NCI-H748 (cell line): ENCODE measurements around the gene MROH7.

Experiments used
- DNase-seq: peaks from one replicate; lab custom pipeline; 2025; ENCODE audit not compliant: unreplicated experiment; lab: John Stamatoyannopoulos, UW

MROH7 gene

DNA sequence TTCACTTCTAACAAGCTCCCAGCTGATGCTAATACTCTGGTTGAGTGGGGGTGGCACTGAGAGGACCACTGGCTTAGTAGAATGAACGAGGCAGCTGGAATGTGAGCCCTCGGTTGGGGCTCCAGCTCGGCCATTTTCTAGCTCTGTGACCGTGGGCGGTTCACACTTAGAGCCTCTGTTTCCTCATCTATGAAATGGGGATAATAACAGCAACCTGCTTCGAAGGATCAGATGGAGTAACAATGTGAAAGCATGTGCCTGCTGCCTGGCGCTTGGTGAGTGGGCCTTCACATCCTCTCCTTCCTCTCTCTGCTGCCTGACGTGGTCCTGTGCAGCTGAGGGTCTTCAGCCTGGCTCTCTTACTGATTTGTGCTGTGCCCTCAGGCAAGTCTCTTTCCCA lies 53.2 kb downstream of the MROH7 start:
- no peak for DNase-seq

DNA sequence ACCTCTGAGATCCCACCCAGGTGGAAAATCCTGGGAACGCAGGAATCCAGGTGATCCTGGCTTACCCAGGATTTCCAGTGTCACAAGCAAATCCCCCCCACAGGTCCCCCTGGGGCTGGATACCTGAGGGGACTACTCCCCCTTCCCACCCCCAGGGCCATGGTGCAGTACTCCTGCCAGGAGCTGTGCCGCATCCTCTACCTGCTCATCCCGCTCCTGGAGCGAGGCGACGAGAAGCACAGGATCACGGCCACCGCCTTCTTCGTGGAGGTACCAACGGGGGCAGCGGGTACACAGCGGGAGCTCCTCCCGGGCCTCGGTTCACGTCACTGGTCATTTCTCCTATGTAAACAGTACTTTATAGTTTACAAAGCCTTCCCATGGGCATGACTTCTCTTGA lies 53.6 kb downstream of the MROH7 start:
- DNase-seq = peak; percentile 5

DNA sequence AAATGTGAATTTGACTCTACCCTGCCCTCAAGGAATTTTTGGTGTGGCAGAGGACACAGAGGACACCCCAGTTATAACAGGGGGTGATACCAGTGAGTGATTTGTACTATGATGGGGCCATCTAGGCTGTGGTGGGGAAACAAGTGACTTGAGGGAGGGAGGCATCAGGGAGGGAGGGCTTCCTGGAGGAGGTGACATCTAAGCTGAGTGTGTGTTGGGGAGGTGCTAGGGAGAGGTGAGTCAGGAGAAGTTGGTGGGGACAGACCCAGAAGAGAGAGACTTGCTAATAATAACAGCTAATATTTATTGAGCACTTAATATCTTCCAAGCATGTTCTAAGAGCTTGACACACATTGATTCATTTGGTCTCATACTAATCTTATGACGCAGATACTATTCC lies 54.2 kb downstream of the MROH7 start:
- no peak for DNase-seq

- DNase-seq = no peak
Observed at GRCh38 chr1:54696262-54696661, 54.7 kb downstream of the MROH7 start.

DNA sequence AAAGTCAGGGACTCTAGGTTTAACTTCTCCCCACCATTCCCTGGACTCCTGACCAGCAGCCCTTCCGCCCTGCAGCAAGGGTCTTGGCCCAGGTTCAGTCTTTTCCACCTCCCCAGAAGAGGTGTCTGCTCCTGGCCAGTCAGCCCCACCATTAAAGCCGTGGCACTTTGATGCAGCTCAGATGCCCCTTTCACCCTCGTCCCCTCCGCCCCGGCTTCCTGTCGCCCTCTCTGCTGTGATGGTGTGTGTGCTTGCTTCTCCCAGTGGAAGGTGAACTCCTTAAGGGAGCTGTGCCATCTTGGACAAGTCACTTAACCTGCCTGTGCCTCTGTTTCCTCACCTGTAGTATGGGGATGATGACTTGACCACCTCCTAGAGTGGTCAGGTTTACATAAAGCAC lies 56.3 kb downstream of the MROH7 start:
- DNase-seq = no peak

GRCh38 chr1:54698346-54698745 lies 56.8 kb downstream of the MROH7 start:
- DNase-seq = no peak

GRCh38 chr1:54699936-54700525 lies 58.4 kb downstream of the MROH7 start:
- DNase-seq = no peak

GRCh38 chr1:54701066-54701465 lies 59.5 kb downstream of the MROH7 start:
- no peak for DNase-seq

DNA sequence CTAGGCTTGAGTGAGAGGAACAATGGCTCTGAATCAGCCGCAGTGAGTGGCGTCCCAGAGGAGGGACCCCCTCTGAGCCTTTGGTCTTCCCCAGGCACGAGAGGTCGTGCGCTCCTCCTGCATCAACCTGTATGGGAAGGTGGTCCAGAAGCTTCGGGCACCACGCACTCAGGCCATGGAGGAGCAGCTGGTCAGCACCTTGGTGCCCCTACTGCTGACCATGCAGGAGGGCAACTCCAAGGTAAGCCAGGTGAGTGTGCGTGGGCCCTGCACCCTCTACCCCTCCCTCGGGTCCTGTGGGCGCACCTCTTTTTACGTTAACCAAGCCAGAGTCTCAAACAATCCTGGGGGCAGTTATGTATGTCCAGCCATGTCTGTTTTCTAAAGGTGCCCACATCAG lies 60.4 kb downstream of the MROH7 start:
- no peak for DNase-seq

- DNase-seq = no peak
Observed at GRCh38 chr1:54703471-54703870, 61.9 kb downstream of the MROH7 start.

- DNase-seq = no peak
Observed at GRCh38 chr1:54705153-54705552, 63.6 kb downstream of the MROH7 start.

DNA sequence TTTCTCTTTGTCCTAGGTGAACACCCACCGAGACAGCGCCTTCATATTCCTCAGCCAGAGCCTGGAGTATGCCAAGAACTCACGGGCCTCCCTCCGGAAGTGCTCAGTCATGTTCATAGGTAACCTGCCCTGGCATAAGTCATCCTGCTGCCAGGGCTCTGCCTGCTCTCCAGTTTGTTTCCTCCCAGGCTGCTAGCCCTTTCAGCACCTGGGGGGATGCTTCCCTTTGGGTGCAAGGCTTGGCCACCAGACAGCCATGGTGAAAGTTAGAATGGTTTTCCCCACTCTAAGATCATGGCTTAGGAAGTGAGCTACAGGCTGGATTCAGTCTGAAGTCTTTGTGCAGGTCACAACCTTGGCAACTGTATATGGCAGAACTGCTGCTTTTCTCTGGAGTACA lies 64.8 kb downstream of the MROH7 start:
- no peak for DNase-seq

DNA sequence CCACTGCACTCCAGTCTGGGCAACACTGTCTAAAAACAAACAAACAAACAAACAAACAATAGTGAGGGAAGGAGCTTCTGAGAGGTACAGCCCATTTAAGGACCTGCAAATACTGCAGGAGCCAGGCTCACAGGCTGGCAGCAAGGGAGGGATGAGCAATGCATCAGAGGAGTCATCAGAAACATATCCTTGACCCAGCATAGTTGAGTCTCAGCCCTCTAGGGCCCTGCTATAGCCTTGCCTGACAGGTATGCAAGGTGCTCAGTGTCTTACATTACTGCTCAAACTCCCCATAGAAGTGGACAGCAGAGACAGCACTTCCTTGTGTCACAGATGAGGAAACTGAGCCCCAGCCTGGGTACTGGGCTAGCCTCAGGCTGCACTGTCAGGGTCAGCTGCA lies 66.8 kb downstream of the MROH7 start:
- DNase-seq = no peak

DNA sequence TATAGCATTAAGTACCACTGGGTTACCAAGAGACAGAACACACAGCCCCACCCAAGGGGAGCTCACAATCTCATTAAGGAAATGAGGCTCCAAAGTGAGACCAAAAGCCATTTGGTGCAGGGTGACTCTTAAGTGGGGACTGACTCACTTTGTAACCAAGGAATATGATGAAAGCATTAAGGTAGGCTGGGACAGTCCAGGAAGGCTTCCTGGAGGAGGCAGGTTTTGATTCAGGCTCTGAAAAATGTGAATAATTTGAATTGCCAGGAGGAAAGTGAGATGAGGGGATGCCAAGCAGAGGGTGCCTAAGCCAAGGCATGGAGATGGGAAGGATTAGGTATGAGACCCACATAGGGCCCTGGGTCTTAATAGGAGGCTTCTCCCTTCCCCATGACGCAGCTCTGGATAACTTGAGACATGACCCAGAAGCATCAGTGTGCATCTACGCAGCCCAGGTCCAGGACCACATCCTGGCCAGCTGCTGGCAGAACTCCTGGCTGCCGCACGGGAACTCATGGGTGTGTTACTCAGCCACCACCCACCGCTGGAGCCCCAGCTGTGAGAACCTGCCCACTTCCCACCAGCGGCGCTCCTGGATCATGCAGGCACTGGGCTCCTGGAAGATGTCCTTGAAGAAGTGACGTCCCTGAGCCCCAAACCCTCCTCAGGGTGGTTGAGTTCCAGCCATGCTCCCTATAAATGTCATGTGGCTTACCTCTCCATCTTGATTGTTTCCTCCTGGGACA lies 68.1 kb downstream of the MROH7 start:
- no peak for DNase-seq

DNA sequence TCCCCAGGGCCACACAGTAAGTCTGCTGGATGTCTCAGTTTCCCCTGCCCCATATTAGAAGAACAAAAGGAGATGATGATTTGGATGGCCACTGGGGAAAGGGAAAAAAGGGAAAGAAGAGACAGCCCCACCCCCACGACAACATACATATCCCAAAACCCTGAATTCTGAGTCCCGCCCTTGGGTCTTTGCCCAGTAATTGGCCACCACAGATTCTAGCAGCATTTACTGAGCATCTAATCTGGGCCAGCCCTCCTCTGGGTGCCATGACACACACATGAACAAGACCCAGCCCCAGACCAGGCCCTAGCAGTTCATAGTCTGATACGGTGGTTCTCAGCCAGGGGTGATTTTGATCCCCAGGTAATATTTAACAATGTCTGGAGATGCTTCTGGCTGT lies 68.8 kb downstream of the MROH7 start:
- DNase-seq = no peak

DNA sequence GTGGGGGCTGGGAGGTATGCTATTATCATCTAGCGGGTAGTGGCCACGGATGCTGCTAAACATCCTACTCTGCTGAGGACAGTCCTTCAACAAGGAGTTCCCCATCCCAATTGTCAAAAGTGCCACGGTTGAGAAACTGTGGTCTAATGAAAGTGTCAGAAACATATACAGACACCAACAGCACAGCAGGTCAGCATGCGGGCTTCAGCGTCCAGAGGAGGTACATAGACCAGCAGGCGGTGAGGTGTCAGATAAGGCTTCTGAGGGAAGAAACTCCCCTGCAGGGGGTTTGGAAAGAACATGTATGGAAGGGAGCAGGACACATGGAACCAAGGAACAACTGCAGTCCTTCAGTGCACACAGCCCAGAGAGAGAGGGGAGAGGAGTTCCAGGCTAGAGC lies 69.3 kb downstream of the MROH7 start:
- no peak for DNase-seq

DNA sequence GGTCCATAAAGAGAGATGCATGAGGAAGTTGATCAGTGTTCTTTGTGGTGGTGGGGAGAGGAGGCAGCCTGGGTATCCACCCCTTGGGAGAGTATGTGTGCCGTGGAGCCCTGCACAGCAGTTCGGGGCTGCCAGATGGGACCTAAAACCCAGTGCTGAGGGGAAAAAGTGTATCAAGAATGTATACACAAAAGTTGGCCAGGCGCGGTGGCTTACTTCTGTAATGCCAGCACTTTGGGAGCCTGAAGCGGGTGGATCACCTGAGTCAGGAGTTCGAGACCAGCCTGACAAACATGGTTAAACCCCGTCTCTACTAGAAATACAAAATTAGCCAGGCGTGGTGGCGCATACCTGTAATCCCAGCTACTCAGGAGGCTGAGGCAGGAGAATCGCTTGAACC lies 70.0 kb downstream of the MROH7 start:
- no peak for DNase-seq

DNA sequence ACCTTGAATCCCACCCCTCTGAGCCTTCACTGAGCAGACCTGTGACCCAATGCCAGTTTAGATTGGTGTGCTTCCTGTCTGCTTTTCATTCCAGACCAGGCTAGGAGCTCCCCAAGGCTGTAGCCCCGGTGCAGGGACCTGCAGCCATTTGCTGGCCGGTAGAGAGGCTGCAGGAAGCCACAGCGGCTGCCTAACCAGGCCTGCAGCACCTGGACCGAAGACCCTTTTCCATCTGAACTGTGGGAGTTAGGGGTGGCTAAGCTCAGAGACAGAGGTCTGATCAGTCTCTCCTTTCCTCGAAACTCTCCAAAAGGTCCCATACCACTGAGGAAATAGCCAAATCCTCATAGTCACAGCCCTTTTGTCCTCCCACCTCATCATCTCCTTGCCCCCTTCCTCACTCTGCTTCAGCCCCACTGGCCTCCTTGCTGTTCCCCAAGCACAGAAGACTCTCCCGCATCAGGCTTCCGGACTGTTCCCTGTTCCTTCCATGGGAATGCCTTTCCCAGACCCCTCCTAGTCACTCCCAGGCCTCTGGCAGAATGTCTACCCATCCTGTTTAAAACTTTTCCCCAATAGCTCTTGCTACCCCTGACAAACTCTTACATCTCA lies 73.4 kb downstream of the MROH7 start:
- DNase-seq = no peak

- peak; percentile 92 for DNase-seq
Observed at GRCh38 chr1:54715493-54716298, 74.1 kb downstream of the MROH7 start, which contains the start of gene TTC4. TSS of gene TTC4 (plus strand) at chr1:54715861. CDS start at chr1:54715909, 48 bp downstream.

DNA sequence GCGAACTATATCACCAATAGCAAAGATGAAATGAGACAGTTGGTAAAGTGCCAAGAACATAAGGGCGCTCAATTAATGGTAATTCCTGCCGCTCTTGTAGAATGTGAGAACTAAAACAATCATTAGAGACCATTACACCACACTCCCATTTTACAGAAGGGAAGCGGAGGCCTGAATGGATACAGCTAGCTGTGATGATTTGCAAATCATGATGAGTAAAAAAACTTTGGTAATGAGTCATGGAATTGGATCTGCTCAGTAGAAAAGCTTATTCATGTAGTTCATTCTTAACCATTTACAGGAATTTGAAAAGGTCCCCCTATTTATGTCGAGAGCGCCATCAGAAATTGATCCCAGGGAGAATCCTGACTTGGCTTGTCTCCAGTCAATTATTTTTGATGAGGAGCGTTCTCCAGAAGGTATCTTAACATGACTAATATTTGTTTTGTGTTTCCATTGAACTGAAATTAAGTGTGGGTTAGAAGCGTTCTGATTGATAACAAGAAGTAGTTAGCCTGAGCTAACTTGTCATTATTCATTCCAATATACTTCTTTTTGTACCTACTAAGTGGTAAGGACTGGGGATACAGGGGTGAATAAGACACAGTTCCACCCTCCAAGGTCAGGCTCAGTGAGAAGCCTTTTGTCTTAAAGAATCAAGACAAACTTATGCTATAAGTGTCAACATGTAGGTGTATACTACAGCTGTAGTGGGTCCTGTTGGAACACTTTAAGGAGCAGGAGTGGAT lies 74.9 kb downstream of the MROH7 start:
- no peak for DNase-seq

- DNase-seq = no peak
Observed at GRCh38 chr1:54721719-54722118, 80.1 kb downstream of the MROH7 start.
